Measurements from ENCODE around the gene TMF1.
A peak's percentile ranks its signal among the peaks of the same experiment; 100 is the strongest.

TMF1 gene

GRCh38 chr3:69087030-69087791 lies 35.1 kb upstream of the TMF1 start:
- Histone ChIP-seq H3K36me3 (replicated peaks) (no peaks in the 10 kb centered on the region), H3K4me3 (ENCODE audit: low read depth, low read length) (no peak overlapping the region), H3K27me3 (replicated peaks) (no peaks in the 10 kb centered on the region), H3K27ac (peak overlapping the region; percentile 88)
- in situ Hi-C loops (cut with HindIII; ENCODE audit: low pct_ligation_motif_present, low sequenced_read_pairs), result no loop called here
- DNase-seq, result no peak
- TF ChIP-seq, protein P1, sequence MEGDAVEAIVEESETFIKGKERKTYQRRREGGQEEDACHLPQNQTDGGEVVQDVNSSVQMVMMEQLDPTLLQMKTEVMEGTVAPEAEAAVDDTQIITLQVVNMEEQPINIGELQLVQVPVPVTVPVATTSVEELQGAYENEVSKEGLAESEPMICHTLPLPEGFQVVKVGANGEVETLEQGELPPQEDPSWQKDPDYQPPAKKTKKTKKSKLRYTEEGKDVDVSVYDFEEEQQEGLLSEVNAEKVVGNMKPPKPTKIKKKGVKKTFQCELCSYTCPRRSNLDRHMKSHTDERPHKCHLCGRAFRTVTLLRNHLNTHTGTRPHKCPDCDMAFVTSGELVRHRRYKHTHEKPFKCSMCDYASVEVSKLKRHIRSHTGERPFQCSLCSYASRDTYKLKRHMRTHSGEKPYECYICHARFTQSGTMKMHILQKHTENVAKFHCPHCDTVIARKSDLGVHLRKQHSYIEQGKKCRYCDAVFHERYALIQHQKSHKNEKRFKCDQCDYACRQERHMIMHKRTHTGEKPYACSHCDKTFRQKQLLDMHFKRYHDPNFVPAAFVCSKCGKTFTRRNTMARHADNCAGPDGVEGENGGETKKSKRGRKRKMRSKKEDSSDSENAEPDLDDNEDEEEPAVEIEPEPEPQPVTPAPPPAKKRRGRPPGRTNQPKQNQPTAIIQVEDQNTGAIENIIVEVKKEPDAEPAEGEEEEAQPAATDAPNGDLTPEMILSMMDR (IDR thresholded peaks at IDR 0.05; ENCODE audit: low read depth, low read length, missing control alignments), result no peak

DNA sequence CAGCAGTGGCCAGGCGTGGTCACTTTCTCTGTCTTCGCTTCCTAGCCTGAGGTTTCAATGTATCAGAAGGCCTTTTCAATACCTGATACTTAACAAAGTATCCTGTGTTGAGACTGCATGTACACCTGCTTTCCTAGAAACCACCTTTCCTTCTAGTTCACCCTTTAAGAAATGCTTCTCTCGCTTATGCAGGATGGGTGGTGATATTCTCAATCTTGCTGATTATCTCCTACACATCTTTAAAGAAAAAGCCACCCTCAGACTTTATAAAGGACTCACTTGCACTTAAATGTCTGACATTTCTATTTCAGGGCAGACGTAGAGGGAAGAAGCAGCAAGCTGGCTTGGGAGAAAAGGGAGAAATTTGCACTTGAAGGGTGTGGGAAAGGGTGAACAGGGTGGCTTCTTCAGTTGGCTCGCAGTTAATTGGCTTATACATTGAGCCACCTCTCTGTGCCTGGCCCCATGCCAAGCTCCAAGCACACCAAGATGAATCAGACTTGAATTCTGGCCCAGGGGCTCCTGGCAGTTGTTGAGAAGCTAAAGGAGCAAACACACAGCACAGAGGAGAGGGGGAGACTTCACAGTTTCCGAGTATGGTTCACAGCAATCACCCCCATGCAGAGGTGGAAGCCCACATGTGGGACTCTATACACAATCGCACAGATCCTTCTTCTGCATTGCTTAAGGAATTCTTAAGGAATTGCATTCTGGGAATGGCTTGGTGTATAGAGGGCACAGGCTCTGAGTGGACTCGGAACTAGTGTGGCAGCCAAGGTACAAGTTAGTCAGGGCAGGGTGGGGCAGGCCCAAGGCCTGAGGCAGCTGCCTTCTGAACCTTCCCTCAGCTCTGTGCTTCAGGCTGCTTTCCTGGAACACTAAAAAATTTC lies 33.9 kb upstream of the TMF1 start:
- Histone ChIP-seq H3K27ac (peak overlapping the region; percentile 88), H3K36me3 (replicated peaks) (no peaks in the 10 kb centered on the region), H3K27me3 (replicated peaks) (no peaks in the 10 kb centered on the region), H3K4me3 (ENCODE audit: low read depth, low read length) (peak overlapping the region; percentile 78)
- in situ Hi-C loops (cut with HindIII; ENCODE audit: low pct_ligation_motif_present, low sequenced_read_pairs), result no loop called here
- TF ChIP-seq, protein P1 (IDR thresholded peaks at IDR 0.05; ENCODE audit: low read depth, low read length, missing control alignments), result no peak
- peak; percentile 91 for DNase-seq

GRCh38 chr3:69085168-69085832 lies 33.2 kb upstream of the TMF1 start:
- peak overlapping the region; percentile 88 for H3K27ac ChIP-seq
- H3K27me3 ChIP-seq (replicated peaks), result no peaks in the 10 kb centered on the region
- TF ChIP-seq, protein P1 (IDR thresholded peaks at IDR 0.05; ENCODE audit: low read depth, low read length, missing control alignments), result no peak
- in situ Hi-C loops (cut with HindIII; ENCODE audit: low pct_ligation_motif_present, low sequenced_read_pairs), result no loop called here
- H3K36me3 ChIP-seq (replicated peaks), result no peaks in the 10 kb centered on the region
- H3K4me3 ChIP-seq (ENCODE audit: low read depth, low read length), result peak overlapping the region; percentile 78
- no peak for DNase-seq

GRCh38 chr3:69084326-69085167 lies 32.4 kb upstream of the TMF1 start, which contains the start of gene ARL6IP5:
Gene ARL6IP5, plus strand, starts transcription at chr3:69084937. Its CDS starts 111 bp downstream, at chr3:69085048.
- no peaks in the 10 kb centered on the region for H3K36me3 ChIP-seq (replicated peaks)
- DNase-seq, result peak; percentile 95
- TF ChIP-seq, protein P1 (IDR thresholded peaks at IDR 0.05; ENCODE audit: low read depth, low read length, missing control alignments), result no peak
- no peaks in the 10 kb centered on the region for H3K27me3 ChIP-seq (replicated peaks)
- H3K4me3 ChIP-seq (ENCODE audit: low read depth, low read length), result peak within 1 kb of the TSS; percentile 78
- in situ Hi-C loops (cut with HindIII; ENCODE audit: low pct_ligation_motif_present, low sequenced_read_pairs), result no loop called here
- peak within 1 kb of the TSS; percentile 88 for H3K27ac ChIP-seq

DNA sequence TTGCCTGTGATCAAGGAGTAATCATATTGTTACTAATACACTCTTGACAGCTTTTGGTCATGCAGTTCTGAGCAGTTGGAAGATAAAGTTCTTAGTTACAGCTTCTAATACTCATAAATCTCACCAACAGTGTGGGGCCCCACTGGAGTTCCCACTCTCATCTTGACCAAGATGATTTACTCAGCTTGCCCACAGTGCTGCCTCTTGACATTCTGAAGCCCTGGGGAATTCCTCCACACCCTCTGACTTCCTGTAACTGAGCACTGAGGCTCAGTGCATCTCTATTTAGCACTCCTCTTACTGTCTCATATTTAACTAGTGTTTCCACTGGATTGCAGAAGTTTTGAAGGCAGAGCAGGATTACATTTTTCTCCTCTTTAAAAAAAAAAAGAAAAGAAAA lies 30.7 kb upstream of the TMF1 start:
- Histone ChIP-seq H3K36me3 (replicated peaks) (no peaks in the 10 kb centered on the region), H3K27me3 (replicated peaks) (no peaks in the 10 kb centered on the region), H3K4me3 (ENCODE audit: low read depth, low read length) (no peak overlapping the region), H3K27ac (peak overlapping the region; percentile 88)
- in situ Hi-C loops (cut with HindIII; ENCODE audit: low pct_ligation_motif_present, low sequenced_read_pairs), result no loop called here
- DNase-seq, result peak; percentile 85
- TF ChIP-seq, protein P1 (IDR thresholded peaks at IDR 0.05; ENCODE audit: low read depth, low read length, missing control alignments), result no peak

Measured in brain microvascular endothelial cell (primary cell).